Measurements from ENCODE around the gene GDAP2.

GRCh38 chr1:117838911-117839310, 90.5 kb downstream of the GDAP2 start:
- TF ChIP-seq CTCF (conservative IDR thresholded peaks at IDR 0.05): no peak
- TF ChIP-seq EZH2 (IDR thresholded peaks at IDR 0.05; ENCODE audit: low read depth): no peak
